Brain microvascular endothelial cell (primary cell): ENCODE data around the gene CCL20.

Experiments used
- DNase-seq: peaks from one replicate; pipeline ENCODE4 v3.0.0-alpha.2; 2020
- H3K27ac ChIP-seq: fragments of 250-450 bp; sonication (Bioruptor Pico); 2 replicates; pipeline ENCODE4 v1.5.1; 2020; ENCODE audit warnings: mild to moderate bottlenecking, moderate library complexity
- H3K27me3 ChIP-seq: fragments of 250-450 bp; sonication (Bioruptor Pico); replicated peaks from 2 replicates; pipeline ENCODE4 v1.5.1; 2020; ENCODE audit warnings: mild to moderate bottlenecking
- H3K36me3 ChIP-seq: fragments of 250-450 bp; sonication (Bioruptor Pico); replicated peaks from 2 replicates; pipeline ENCODE4 v1.5.1; 2020; ENCODE audit warnings: mild to moderate bottlenecking
- H3K4me3 ChIP-seq: 2 replicates; pipeline ENCODE4 v1.5.1; 2011; ENCODE audit warnings: low read depth, mild to moderate bottlenecking, control low read depth, low read length, moderate library complexity
- CTCF ChIP-seq: IDR thresholded peaks from 2 replicates; pipeline ENCODE4 v1.5.1; 2011; ENCODE audit warnings: low read depth, mild to moderate bottlenecking, moderate library complexity, low read length, control low read depth, inconsistent platforms; ENCODE audit errors: missing control alignments
- in situ Hi-C: cut with HindIII; loops from 2 replicates; pipeline ENCODE4 v1.10.0; 2017; ENCODE audit warnings: low sequenced_read_pairs, low pct_ligation_motif_present

The CCL20 gene

GRCh38 chr2:227864161-227864756 lies 50.6 kb downstream of the CCL20 start:
- DNase-seq = peak; percentile 64
- Histone ChIP-seq H3K4me3 (no peak overlapping the region), H3K36me3 (no peaks in the 10 kb centered on the region), H3K27me3 (no peaks in the 10 kb centered on the region), H3K27ac (peak overlapping the region; percentile 96)
- in situ Hi-C loops = no loop called here
- TF ChIP-seq CTCF = no peak

- Histone ChIP-seq H3K27ac (no peak overlapping the region), H3K36me3 (no peaks in the 10 kb centered on the region), H3K27me3 (no peaks in the 10 kb centered on the region), H3K4me3 (no peak overlapping the region)
- no peak for DNase-seq
- in situ Hi-C loops = no loop called here
- TF ChIP-seq CTCF = no peak
These were observed 51.6 kb downstream of the CCL20 start for GRCh38 chr2:227865291-227865690.
